ENCODE results near the gene OR1J4. TPM values are rescaled to one million over a fixed set of nuclear protein-coding genes. Genes with fewer than 3 reads are reported as not detected.
"Not testable (repeated sequence)": the region's sequence is repeated elsewhere in the genome, so short reads cannot be mapped to it uniquely, and the experiment has no call there.

The OR1J4 gene
- total RNA-seq: not detected
- long read RNA-seq: 0 reads

- DNase-seq (ENCODE audit: low spot score): no peak
Measured at GRCh38 chr9:122518841-122519240, at the start of gene OR1J4. Gene OR1J4 (plus strand): TSS chr9:122519141. CDS start chr9:122519141, 0 bp downstream.

DNA sequence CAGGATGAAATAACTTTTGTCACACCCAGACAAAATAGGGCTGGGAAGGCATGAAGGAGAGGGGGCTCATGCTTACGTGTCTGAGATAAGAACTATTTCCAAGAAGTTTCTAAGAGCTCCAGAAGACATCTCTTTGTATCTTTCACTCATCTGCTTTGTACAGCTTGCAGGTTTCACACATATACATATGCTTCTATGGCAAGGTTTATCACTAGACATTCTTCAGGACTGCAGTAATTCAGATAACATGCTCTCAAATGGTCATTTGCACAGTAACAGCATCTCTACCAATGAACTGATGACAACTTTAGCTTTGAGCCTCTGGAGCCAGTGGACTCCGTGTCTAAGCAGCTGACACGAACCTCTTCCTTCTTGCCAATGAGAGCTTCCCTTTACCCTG, 44.4 kb upstream of the OR1J4 start:
- no peak for DNase-seq (ENCODE audit: low spot score)

DNA sequence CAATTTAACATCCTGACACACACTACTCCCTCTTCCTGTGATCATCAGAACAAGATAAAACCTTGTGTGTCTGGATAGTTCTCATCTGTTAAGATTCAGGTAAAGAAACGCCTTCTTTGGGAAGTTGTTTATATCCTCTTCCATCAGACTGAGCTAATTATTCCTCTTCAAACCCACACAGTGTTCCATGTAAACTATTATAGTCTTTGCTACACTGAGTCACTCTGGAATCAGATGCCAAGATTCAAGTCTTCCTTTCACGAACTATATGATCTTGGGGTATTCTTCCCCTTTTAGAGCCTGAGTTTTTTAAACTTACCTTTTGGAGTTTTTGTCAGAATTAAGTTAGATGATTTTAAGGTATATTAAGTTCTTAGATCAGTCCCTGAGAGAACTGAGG, 43.2 kb upstream of the OR1J4 start:
- DNase-seq (ENCODE audit: low spot score): no peak

DNA sequence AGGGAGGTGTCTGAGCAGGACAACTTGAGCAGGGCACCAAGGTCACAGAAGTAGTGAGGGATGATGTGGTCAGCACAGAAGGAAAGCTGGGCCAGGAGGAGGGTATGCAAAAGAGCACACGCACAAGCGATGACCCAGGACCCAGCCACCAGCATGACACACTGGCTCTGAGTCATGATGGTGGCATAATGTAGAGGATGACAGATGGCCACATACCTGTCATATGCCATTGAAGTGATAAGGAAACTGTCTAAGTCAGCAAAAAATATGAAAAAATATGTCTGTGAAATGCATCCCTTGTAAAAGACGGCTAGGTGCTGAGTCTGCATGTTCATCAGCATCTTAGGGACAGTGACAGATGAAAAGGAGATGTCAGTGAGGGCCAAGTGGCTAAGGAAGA, 41.6 kb upstream of the OR1J4 start:
- DNase-seq (ENCODE audit: low spot score): no peak

GRCh38 chr9:122477826-122478225, 41.1 kb upstream of the OR1J4 start, which contains the start of gene OR1J1:
Gene OR1J1 (minus strand): TSS chr9:122477926. CDS start chr9:122477926, 0 bp downstream.
- no peak for DNase-seq (ENCODE audit: low spot score)

DNA sequence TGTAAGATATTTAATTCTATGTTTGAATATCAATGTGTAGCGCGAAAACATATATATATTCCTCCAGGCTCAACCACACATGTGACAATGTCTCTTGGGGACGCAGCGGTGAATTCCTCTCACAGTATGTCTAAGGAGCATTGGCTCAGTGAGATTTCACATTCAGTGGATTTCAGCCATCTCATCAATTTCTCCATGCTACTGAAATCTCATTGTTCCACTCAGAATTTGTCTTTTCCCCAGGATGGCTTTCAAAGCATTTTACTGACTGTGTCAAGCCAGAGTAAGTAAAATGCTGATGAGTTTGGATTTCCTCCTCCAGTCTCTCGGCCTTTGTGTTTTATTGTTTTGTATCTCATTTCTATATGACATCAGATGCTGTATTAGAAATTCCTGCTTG, 39.9 kb upstream of the OR1J4 start:
- no peak for DNase-seq (ENCODE audit: low spot score)

DNA sequence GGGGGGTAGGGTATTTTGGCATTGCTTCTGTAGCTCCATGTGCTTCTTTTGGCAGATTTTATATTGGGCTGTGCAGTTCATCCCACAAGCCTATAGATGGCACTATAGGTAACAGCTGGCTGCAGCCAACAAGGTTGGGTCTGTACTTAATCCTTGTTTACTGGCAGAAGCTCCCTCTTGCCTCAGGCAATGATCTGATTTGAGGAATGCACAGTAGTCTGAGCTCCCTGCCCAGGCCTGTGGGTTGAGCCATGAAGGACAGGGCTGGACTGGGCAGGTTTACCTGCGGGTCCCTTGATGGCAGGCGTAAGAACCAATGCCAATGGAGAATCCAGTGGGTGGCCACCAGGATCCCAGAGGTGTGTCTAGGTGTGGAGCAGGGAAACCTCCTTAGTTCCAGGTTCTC, 20.1 kb upstream of the OR1J4 start:
- no peak for DNase-seq (ENCODE audit: low spot score)

DNA sequence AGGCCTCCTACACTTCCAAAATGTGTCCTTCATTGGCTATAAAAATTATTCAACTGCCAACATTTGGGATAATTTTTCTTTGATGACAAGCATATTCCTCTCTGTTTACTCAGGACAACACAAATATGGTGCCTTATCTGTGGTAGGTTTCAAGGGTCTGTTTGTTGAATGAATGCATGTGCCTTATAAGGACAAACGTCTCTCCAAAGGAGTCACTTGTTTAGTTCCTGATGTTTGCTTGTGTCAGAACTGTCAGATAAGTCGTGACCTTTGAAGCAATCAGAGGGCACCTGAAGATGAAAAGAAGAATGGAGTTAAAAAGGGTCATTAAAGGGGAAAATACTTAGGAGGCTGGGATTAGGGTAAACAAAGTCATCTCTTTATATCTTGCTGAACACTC, 12.0 kb upstream of the OR1J4 start:
- no peak for DNase-seq (ENCODE audit: low spot score)

GRCh38 chr9:122510502-122510901, 8.4 kb upstream of the OR1J4 start, which contains the start of gene OR1J2:
Gene OR1J2 (plus strand): TSS chr9:122510802. CDS start chr9:122510802, 0 bp downstream.
- DNase-seq (ENCODE audit: low spot score): no peak

DNA sequence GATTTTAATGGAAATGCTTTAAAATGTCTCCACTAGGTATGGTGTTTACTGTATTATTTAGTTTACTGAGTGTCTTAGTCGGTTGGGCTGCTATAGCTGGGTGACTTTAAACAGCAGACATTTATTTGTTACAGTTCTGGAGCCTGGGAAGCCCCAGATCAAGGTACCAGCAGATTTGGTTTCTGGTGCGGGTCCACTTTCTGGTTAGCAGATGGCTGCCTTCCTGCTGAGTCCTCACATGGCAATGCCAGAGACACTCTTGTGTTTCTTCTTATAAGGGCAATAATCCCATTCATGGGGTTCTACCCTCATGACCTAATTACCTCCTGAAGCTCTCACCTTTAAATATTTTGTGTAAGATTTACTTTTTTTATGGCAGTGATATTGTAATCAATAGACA, 715 bp upstream of the OR1J4 start:
- no peak for DNase-seq (ENCODE audit: low spot score)

- DNase-seq (ENCODE audit: low spot score): no peak
Measured at GRCh38 chr9:122519376-122519775, 435 bp downstream of the OR1J4 start.

GRCh38 chr9:122526602-122527001, 7.7 kb downstream of the OR1J4 start:
- DNase-seq (ENCODE audit: low spot score): no peak

- DNase-seq (ENCODE audit: low spot score): no peak
Measured at GRCh38 chr9:122527193-122527592, 8.3 kb downstream of the OR1J4 start, which contains the start of gene OR1N1. Gene OR1N1 (minus strand): TSS chr9:122527293. CDS start chr9:122527293, 0 bp downstream.

DNA sequence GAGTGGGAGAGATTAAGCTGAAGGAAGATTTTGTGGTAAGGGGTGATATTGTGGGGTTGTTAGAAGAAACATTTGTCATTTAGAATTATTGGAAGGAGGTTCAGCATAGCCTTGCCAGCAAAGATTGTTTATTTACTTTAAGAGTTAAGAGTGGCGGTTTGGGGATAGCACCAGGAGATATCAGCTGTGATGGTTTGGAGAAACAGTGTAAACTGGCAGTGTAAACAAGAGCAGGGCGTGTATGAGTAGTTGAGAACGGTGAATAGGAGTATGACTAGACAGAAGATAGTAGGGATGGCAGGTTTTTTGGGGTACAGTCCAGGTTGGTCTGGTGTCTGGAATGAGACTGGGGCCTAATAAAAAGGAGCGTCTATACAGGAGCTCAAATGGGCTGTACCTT, 12.2 kb downstream of the OR1J4 start:
- not testable (repeated sequence) for DNase-seq (ENCODE audit: low spot score)

DNA sequence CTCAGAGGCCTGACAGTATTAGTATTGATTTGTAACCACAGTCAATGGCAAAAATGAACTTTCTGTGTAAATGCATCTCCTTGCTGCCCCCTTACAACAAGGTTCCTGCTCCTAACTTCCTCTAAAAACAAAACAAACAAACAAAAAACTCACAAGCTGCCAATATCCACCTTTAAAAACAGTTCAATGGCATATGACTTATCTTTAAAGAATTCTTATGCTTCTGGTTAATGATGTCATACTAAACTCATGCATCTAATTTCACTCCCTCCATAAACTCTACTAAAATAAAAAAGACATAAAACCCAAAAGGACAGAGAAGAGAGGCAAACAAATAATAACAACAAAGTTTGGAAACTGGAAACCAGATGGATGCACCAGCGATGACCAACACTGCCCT, 17.2 kb downstream of the OR1J4 start:
- DNase-seq (ENCODE audit: low spot score): no peak

GRCh38 chr9:122537066-122537465, 18.1 kb downstream of the OR1J4 start:
- not testable (repeated sequence) for DNase-seq (ENCODE audit: low spot score)

DNA sequence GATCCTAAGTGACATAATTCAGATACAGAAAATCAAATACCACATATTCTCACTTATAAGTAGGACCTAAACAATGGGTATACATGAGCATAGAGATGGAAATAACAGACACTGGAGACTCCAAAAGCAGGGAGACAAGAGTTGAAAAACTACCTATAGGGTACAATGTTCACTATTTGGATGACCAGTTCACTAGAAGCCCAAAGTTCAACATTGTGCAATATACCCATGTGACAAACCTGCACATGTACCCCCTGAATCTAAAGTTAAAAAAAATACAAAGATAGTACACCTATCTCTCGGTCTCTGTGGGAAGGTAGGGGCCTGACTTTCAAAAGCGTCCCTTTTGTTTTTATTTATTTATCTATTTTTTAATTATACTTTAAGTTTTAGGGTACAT, 19.8 kb downstream of the OR1J4 start:
- DNase-seq (ENCODE audit: low spot score): no peak

DNA sequence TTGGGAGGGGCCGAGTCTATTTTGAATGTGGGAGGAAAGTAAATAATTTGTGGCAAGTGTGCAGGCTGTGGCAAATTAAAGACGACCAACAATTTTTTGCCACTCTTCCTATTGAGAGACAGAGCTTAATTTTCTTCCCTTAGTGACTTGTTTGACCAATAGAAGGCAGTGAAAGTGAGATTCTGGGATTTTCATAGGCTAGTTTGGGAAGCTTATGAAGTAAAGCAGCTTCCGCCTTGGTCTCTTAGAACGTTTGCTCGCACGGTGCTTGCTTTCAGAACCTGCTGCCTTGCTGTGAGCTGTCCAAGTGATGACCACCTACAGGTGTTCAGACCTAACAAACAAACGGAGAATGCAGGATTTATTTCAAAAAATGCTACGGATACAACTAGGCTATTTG, 27.3 kb downstream of the OR1J4 start:
- no peak for DNase-seq (ENCODE audit: low spot score)

DNA sequence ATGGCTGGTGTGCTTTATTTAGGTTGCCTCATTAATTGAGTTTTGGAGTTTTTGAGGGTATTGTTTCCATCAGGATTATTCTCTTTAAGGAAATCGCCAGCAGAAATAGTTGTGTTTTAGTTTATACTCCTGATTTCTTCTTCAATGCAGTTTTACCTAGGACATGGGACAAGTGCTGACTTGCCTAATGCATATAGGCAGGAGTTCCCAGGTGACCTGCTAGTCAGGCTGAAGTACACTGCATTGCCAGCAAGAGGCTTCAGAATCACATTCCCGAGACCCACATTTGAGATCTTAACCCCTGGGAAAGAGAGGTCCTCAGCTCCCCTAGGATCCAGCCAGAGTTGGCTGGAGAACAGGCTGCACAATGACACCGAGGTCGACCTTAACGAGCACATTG, 32.4 kb downstream of the OR1J4 start:
- DNase-seq (ENCODE audit: low spot score): no peak

DNA sequence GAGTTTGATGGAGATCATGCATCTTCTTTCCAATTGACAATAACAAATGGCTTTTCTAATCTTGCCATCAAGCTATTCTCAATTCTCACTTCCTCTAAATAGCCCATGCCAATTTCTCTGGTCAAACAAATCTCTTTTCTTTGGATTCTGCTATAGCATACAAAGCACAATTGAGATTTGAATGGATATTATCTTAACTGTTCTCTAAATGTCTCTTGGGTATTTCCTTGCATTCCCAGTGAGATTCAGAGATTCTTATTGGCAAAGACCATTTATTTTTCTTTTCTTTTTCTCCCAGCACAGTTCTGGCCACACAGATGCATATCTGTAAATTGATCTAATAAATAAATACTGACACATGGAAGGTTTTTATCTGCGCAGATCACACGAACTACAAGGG, 33.9 kb downstream of the OR1J4 start, which contains the start of gene OR1N2:
TSS of gene OR1N2 (plus strand) at position 301 of the 400 bp plus-strand sequence. CDS start 100 bp downstream, outside the sequence.
- no peak for DNase-seq (ENCODE audit: low spot score)

- DNase-seq (ENCODE audit: low spot score): no peak
Measured at GRCh38 chr9:122561446-122561845, 42.5 kb downstream of the OR1J4 start.

DNA sequence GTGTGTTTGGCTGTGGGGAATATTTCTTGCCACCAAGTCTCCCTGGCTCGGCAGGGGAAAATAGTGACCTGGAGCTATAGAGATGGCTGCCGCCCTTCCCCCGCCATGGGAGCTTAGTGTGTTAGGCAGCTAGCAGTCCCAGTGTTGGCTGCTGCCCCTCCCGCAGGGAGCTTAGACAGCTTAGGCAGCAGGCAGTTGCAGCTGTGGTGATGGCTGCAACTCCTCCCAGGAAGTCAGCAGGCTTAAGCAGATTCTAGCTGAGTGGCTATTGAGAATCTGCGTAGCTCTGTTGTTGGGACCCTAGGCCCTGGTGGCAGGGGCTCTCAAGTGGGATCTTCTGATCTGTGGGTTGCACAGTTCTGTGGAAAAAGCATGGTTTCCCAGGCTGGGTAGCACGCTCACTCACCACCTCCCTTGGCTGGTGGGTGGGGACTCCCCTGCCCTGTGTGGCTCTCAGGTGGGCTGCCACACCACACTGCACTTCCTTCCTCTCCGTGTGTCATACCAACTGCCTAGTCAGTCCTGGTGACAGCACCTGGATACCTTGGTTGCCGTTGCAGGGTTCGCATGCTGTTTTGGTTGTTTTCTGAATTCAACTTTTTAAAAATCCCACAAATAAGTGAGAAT, 43.3 kb downstream of the OR1J4 start:
- DNase-seq (ENCODE audit: low spot score): no peak

GRCh38 chr9:122567901-122568300, 49.0 kb downstream of the OR1J4 start:
- no peak for DNase-seq (ENCODE audit: low spot score)
